Measurements from ENCODE around the gene ECT2L. TPM values are rescaled to one million over a fixed set of nuclear protein-coding genes. Genes with fewer than 3 reads are reported as not detected.

ECT2L gene
- polyA plus RNA-seq, 1 experiment, result 0.01 TPM

GRCh38 chr6:138897031-138897430, 101.1 kb downstream of the ECT2L start:
- H3K27ac ChIP-seq (ENCODE audit: low read depth, low read length), result no peak overlapping the region
- TF ChIP-seq, protein P1, sequence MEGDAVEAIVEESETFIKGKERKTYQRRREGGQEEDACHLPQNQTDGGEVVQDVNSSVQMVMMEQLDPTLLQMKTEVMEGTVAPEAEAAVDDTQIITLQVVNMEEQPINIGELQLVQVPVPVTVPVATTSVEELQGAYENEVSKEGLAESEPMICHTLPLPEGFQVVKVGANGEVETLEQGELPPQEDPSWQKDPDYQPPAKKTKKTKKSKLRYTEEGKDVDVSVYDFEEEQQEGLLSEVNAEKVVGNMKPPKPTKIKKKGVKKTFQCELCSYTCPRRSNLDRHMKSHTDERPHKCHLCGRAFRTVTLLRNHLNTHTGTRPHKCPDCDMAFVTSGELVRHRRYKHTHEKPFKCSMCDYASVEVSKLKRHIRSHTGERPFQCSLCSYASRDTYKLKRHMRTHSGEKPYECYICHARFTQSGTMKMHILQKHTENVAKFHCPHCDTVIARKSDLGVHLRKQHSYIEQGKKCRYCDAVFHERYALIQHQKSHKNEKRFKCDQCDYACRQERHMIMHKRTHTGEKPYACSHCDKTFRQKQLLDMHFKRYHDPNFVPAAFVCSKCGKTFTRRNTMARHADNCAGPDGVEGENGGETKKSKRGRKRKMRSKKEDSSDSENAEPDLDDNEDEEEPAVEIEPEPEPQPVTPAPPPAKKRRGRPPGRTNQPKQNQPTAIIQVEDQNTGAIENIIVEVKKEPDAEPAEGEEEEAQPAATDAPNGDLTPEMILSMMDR (IDR thresholded peaks at IDR 0.05; ENCODE audit: low read depth, low read length), result no peak
- no peak for DNase-seq (ENCODE audit: low read depth, low spot score)
- ChIA-PET POLR2A (no interaction called here), CTCF (no interaction called here)
- no peaks in the 10 kb centered on the region for H3K9me3 ChIP-seq (ENCODE audit: control insufficient read depth, insufficient read depth, low read length)
- H3K4me3 ChIP-seq (ENCODE audit: low read depth, low read length), result no peak overlapping the region
- H3K27me3 ChIP-seq (ENCODE audit: control insufficient read depth, insufficient read depth, low read length), result no peaks in the 10 kb centered on the region

GRCh38 chr6:138907167-138907566, 111.3 kb downstream of the ECT2L start:
- ChIA-PET POLR2A (no interaction called here), CTCF (no interaction called here)
- no peak for DNase-seq (ENCODE audit: low read depth, low spot score)
- no peaks in the 10 kb centered on the region for H3K9me3 ChIP-seq (ENCODE audit: control insufficient read depth, insufficient read depth, low read length)
- H3K27me3 ChIP-seq (ENCODE audit: control insufficient read depth, insufficient read depth, low read length), result no peaks in the 10 kb centered on the region
- H3K27ac ChIP-seq (ENCODE audit: low read depth, low read length), result no peak overlapping the region
- TF ChIP-seq, protein P1 (IDR thresholded peaks at IDR 0.05; ENCODE audit: low read depth, low read length), result no peak
- no peak overlapping the region for H3K4me3 ChIP-seq (ENCODE audit: low read depth, low read length)

DNA sequence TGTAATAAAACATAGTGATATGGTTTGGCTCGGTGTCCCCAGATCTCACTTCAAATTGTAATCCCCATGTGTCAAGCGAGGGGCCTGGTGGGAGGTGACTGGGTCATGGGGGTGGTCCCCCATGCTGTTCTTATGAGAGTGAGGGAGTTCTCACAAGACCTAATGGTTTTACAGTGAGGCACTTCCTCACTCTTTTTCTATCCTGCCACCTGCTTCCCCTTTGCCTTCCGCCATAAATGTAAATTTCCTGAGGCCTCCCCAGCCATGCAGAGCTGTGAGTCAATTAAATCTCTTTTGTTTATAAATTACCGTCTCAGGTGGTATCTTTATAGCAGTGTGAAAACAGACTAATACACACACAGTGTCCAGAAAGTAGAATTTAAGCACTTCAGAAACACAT, 113.6 kb downstream of the ECT2L start:
- ChIA-PET CTCF (no interaction called here), POLR2A (no interaction called here)
- TF ChIP-seq, protein P1 (IDR thresholded peaks at IDR 0.05; ENCODE audit: low read depth, low read length), result no peak
- DNase-seq (ENCODE audit: low read depth, low spot score), result no peak
- Histone ChIP-seq H3K4me3 (ENCODE audit: low read depth, low read length) (no peak overlapping the region), H3K27ac (ENCODE audit: low read depth, low read length) (no peak overlapping the region), H3K27me3 (ENCODE audit: control insufficient read depth, insufficient read depth, low read length) (no peaks in the 10 kb centered on the region), H3K9me3 (ENCODE audit: control insufficient read depth, insufficient read depth, low read length) (no peaks in the 10 kb centered on the region)

- no peak for DNase-seq (ENCODE audit: low read depth, low spot score)
- TF ChIP-seq, protein P1 (IDR thresholded peaks at IDR 0.05; ENCODE audit: low read depth, low read length), result no peak
- no peaks in the 10 kb centered on the region for H3K27me3 ChIP-seq (ENCODE audit: control insufficient read depth, insufficient read depth, low read length)
- H3K4me3 ChIP-seq (ENCODE audit: low read depth, low read length), result no peak overlapping the region
- H3K9me3 ChIP-seq (ENCODE audit: control insufficient read depth, insufficient read depth, low read length), result no peaks in the 10 kb centered on the region
- CTCF ChIA-PET, result no interaction called here
- H3K27ac ChIP-seq (ENCODE audit: low read depth, low read length), result no peak overlapping the region
- POLR2A ChIA-PET, result no interaction called here
Observed at GRCh38 chr6:138909975-138910374, 114.1 kb downstream of the ECT2L start.

DNA sequence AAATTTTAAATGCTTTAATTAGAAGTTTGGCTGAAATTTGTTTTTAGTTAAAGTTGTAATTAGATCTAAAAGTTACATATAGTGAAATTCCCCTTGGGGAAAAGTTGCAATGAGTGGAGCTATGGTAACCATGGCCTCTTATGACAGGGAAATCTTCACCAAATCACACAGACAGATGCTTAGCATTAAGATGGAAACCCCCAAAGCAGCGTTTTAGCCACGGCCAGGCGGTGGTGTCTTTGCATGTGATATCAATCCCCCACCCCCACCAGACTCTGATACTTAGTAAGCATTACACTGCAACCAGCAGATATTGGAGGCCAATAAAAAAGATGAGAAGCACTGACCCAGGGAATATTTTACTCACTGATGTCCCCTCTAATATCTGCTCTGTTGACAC, 116.4 kb downstream of the ECT2L start:
- H3K27ac ChIP-seq (ENCODE audit: low read depth, low read length), result no peak overlapping the region
- POLR2A ChIA-PET, result no interaction called here
- CTCF ChIA-PET, result no interaction called here

More for the DNA sequence above, 116.4 kb downstream of the ECT2L start:
- H3K27me3 ChIP-seq (ENCODE audit: control insufficient read depth, insufficient read depth, low read length), result no peaks in the 10 kb centered on the region
- TF ChIP-seq, protein P1 (IDR thresholded peaks at IDR 0.05; ENCODE audit: low read depth, low read length), result no peak
- DNase-seq (ENCODE audit: low read depth, low spot score), result no peak
- no peak overlapping the region for H3K4me3 ChIP-seq (ENCODE audit: low read depth, low read length)
- H3K9me3 ChIP-seq (ENCODE audit: control insufficient read depth, insufficient read depth, low read length), result no peaks in the 10 kb centered on the region
